ENCODE measurements around the gene FOXI1.
"Not testable (repeated sequence)": the region's sequence is repeated elsewhere in the genome, so short reads cannot be mapped to it uniquely, and the experiment has no call there.

The FOXI1 gene

DNA sequence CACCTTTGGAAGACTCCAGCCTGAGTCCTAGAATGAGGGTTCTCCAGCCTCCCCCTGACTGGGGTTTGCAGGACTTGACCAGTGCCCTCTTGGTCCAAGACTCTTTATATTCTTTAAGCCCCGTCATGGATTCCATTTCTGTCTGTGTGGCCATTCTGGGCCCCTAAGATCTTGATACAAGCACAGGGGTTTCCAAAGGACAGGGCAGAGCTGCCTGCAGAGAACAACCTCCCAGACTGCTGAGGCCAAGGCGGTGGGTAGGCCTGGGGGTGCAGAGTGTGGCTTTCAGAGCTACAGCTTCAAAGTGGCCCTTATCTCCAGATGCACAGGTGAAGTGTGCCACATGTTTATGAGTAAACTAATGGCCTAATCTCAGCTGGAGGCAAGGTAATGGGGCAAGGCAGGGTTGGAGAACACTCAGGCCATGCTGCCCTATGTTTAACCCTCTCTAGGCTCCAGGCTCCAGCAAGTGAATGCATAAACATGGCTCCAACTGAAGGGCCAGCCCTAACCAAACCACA, 32.1 kb downstream of the FOXI1 start:
- no peak for DNase-seq (ENCODE audit: extremely low read depth, low read depth)
- TF ChIP-seq, protein P1, sequence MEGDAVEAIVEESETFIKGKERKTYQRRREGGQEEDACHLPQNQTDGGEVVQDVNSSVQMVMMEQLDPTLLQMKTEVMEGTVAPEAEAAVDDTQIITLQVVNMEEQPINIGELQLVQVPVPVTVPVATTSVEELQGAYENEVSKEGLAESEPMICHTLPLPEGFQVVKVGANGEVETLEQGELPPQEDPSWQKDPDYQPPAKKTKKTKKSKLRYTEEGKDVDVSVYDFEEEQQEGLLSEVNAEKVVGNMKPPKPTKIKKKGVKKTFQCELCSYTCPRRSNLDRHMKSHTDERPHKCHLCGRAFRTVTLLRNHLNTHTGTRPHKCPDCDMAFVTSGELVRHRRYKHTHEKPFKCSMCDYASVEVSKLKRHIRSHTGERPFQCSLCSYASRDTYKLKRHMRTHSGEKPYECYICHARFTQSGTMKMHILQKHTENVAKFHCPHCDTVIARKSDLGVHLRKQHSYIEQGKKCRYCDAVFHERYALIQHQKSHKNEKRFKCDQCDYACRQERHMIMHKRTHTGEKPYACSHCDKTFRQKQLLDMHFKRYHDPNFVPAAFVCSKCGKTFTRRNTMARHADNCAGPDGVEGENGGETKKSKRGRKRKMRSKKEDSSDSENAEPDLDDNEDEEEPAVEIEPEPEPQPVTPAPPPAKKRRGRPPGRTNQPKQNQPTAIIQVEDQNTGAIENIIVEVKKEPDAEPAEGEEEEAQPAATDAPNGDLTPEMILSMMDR (IDR thresholded peaks at IDR 0.05; ENCODE audit: low read depth, low read length) = no peak

GRCh38 chr5:170138273-170138672, 32.6 kb downstream of the FOXI1 start:
- TF ChIP-seq, protein P1 (IDR thresholded peaks at IDR 0.05; ENCODE audit: low read depth, low read length) = no peak
- no peak for DNase-seq (ENCODE audit: extremely low read depth, low read depth)

- DNase-seq (ENCODE audit: extremely low read depth, low read depth) = no peak
Measured at GRCh38 chr5:170139786-170140335, 34.2 kb downstream of the FOXI1 start.

GRCh38 chr5:170141196-170141595, 35.5 kb downstream of the FOXI1 start:
- DNase-seq (ENCODE audit: extremely low read depth, low read depth) = not testable (repeated sequence)

More at GRCh38 chr5:170139786-170140335, 34.2 kb downstream of the FOXI1 start:
- TF ChIP-seq, protein P1 (IDR thresholded peaks at IDR 0.05; ENCODE audit: low read depth, low read length) = no peak

DNA sequence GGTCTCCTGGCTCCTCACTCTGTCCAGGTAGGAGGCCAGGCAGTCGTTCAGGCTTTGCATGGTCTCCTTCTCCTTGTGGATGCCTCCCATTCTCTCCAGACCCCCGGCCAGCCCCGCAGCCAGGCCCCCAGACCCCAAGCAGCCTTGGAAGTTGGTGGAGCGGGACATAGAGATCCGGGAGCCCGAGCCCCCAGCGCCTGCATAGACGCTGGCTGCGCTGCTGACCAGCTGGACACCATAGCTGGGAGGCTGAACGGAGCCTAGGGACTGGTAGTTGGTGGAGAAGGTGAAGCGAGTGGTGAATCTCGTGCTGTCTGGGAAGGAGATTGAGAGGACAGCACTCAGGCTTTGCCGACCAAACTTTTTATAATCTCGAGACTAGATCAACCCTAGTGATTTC, 35.9 kb downstream of the FOXI1 start:
- TF ChIP-seq, protein P1 (IDR thresholded peaks at IDR 0.05; ENCODE audit: low read depth, low read length) = no peak
- DNase-seq (ENCODE audit: extremely low read depth, low read depth) = no peak

DNA sequence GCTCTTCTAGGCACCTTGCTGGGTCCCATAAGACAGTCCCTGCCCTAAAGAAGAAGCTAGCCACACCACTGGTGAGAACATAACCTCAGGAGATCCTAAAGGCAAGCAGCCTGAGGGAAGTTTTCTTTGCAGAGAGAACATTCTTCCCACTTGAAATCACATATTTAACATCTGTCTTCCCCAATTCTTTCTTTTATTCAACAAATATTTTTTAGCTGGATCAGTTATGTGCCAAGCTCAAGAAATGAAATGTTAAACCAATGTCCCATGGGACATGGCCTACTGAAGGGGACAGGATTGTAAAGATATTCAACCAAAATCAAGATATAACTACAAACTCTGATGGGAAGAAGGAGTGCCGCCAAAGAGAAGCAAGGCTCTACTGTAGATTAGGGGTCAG, 36.5 kb downstream of the FOXI1 start:
- no peak for DNase-seq (ENCODE audit: extremely low read depth, low read depth)
- TF ChIP-seq, protein P1 (IDR thresholded peaks at IDR 0.05; ENCODE audit: low read depth, low read length) = no peak

GRCh38 chr5:170143091-170143490, 37.4 kb downstream of the FOXI1 start:
- DNase-seq (ENCODE audit: extremely low read depth, low read depth) = no peak
- TF ChIP-seq, protein P1 (IDR thresholded peaks at IDR 0.05; ENCODE audit: low read depth, low read length) = no peak

- no peak for DNase-seq (ENCODE audit: extremely low read depth, low read depth)
- TF ChIP-seq, protein P1 (IDR thresholded peaks at IDR 0.05; ENCODE audit: low read depth, low read length) = no peak
Measured at GRCh38 chr5:170143710-170144109, 38.0 kb downstream of the FOXI1 start.

Measured in AG09319 (cell line).